HL-60 (cell line): ENCODE results near the gene NMUR2.

ENCODE experiments used
- DNase-seq, 2 experiments: peaks; one replicate each; pipeline ENCODE4 v3.0.0-alpha.2; 2010 to 2020; ENCODE audit warnings: low read depth in 1 of 2, low spot score in 1 of 2
- H3K27ac ChIP-seq: fragments of 250-450 bp; sonication (Bioruptor Pico); replicated peaks from 2 replicates; pipeline ENCODE4 v1.5.1; 2020; ENCODE audit warnings: mild to moderate bottlenecking, moderate library complexity
- H3K27me3 ChIP-seq: fragments of 250-450 bp; sonication (Bioruptor Pico); 2 replicates; pipeline ENCODE4 v1.5.1; 2021; ENCODE audit warnings: mild to moderate bottlenecking, moderate library complexity; ENCODE audit not compliant: insufficient read depth, poor library complexity, severe bottlenecking
- H3K4me3 ChIP-seq: replicated peaks from 2 replicates; pipeline ENCODE4 v1.5.1; 2011; ENCODE audit warnings: mild to moderate bottlenecking, control low read depth, low read length; ENCODE audit not compliant: insufficient read depth
- CTCF ChIP-seq: IDR thresholded peaks from one replicate; pipeline ENCODE4 v1.5.1; 2011; ENCODE audit warnings: low read length, control low read depth, inconsistent platforms; ENCODE audit not compliant: insufficient read depth
- GABPA ChIP-seq: IDR thresholded peaks from 2 replicates; pipeline ENCODE4 v1.6.1; 2012; ENCODE audit warnings: low read depth
- POLR2AphosphoS5 ChIP-seq: IDR thresholded peaks from 2 replicates; pipeline ENCODE4 v1.6.1; 2012; ENCODE audit warnings: low read depth
- REST ChIP-seq: IDR thresholded peaks from 2 replicates; pipeline ENCODE4 v1.6.1; 2012; ENCODE audit warnings: low read depth; ENCODE audit not compliant: insufficient replicate concordance
- SPI1 ChIP-seq: IDR thresholded peaks from 2 replicates; pipeline ENCODE4 v1.6.1; 2012; ENCODE audit warnings: low read depth, mild to moderate bottlenecking, borderline replicate concordance

The NMUR2 gene

DNA sequence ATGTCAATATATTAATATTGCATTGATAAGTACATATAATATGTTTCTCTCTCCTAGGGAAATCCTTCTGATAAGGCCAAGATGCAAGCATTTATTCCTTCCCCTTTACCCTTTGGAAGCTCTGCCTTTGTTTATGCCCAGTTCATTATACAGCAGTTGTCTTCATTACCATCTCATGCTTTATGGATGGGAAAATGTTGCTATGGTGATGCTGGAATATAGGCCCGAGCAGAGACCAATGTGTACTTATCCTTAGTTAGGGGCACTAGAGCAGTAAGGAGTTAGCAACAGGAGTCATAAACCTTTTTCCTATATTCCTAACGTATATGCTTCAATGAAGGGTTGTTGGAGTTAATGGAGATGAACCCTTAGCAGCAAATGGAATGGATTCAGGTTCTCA, 19.4 kb upstream of the NMUR2 start:
- Histone ChIP-seq H3K4me3 (no peak overlapping the region), H3K27ac (no peak overlapping the region), H3K27me3 (no peaks in the 10 kb centered on the region)
- no peak for DNase-seq
- TF ChIP-seq GABPA = no peak

DNA sequence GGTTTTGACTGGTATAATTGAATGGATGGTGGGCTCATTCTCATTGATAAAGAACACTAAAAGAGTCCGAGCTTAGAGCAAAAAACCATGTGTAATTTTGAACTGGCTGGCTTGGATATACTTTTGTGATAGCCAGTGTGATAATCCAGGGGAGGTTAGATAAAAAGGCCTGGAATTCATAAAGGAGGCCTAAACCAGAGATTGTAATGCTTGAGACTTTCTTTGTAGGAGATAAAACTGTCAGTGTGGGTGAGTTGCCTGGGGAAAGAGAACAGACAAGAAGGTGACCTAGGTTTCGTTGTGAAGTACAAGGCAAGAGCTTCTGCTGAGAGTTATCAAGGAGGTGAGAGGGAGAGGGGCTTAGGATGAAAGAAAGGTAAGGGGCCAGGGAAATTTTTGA, 17.0 kb upstream of the NMUR2 start:
- Histone ChIP-seq H3K4me3 (no peak overlapping the region), H3K27ac (no peak overlapping the region), H3K27me3 (no peaks in the 10 kb centered on the region)
- no peak for TF ChIP-seq POLR2AphosphoS5
- TF ChIP-seq CTCF = no peak
- no peak for TF ChIP-seq GABPA
- TF ChIP-seq REST = no peak
- no peak for TF ChIP-seq SPI1
- no peak for DNase-seq

- Histone ChIP-seq H3K27me3 (no peaks in the 10 kb centered on the region), H3K4me3 (no peak overlapping the region), H3K27ac (no peak overlapping the region)
- TF ChIP-seq CTCF (no peak), SPI1 (no peak), GABPA (no peak), POLR2AphosphoS5 (no peak), REST (no peak)
- no peak for DNase-seq
These were observed 7.0 kb upstream of the NMUR2 start for GRCh38 chr5:152412129-152412528.

GRCh38 chr5:152406082-152406481, 1.0 kb upstream of the NMUR2 start:
- H3K4me3 ChIP-seq = no peak overlapping the region
- H3K27me3 ChIP-seq = no peaks in the 10 kb centered on the region
- no peak for DNase-seq
- no peak for TF ChIP-seq SPI1
- no peak overlapping the region for H3K27ac ChIP-seq

DNA sequence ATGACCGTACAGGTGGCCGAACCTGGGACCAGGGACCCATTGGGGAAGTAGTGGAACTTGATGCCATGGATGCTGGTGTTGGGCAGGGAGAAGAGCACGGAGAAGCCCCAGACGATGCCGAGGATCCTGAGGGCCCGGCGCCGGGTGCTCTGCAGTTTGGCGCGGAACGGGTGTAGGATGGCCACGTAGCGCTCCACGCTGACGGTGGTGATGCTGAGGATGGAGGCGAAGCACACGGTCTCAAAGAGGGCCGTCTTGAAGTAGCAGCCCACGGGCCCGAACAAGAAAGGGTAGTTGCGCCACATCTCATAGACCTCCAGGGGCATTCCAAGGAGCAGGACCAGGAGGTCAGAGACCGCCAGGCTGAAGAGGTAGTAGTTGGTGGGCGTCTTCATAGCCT, 585 bp downstream of the NMUR2 start:
- H3K4me3 ChIP-seq = no peak overlapping the region
- TF ChIP-seq GABPA = no peak
- no peak for TF ChIP-seq CTCF
- TF ChIP-seq SPI1 = no peak
- no peak for TF ChIP-seq REST
- no peak for TF ChIP-seq POLR2AphosphoS5
- H3K27ac ChIP-seq = no peak overlapping the region
- DNase-seq = no peak
- H3K27me3 ChIP-seq = no peaks in the 10 kb centered on the region
